ENCODE results near the gene PDRG1. TPM values are rescaled to one million over a fixed set of nuclear protein-coding genes. Genes with fewer than 3 reads are reported as not detected.

PDRG1 gene
- total RNA-seq, 1 donor from 2014 or later, result 16.3 TPM

DNA sequence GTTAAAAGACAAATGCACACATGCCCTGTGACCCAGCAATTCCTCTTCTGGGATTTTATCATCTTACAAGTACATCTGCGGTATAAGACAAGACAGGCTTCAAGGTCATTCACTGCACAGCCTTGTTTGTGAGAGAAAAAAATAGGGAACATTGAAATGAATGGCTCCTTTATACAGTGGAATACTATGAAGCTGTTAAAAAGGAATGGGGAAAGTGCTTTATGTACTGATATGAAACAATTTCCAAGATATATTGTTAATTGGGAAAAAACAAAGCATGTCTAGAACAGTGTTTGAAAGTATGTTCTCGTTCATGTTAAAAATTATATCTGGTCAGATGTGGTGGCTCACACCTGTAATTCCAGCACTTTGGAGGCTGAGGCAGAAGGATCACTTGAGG, 25.4 kb downstream of the PDRG1 start:
- TF ChIP-seq, protein P1, sequence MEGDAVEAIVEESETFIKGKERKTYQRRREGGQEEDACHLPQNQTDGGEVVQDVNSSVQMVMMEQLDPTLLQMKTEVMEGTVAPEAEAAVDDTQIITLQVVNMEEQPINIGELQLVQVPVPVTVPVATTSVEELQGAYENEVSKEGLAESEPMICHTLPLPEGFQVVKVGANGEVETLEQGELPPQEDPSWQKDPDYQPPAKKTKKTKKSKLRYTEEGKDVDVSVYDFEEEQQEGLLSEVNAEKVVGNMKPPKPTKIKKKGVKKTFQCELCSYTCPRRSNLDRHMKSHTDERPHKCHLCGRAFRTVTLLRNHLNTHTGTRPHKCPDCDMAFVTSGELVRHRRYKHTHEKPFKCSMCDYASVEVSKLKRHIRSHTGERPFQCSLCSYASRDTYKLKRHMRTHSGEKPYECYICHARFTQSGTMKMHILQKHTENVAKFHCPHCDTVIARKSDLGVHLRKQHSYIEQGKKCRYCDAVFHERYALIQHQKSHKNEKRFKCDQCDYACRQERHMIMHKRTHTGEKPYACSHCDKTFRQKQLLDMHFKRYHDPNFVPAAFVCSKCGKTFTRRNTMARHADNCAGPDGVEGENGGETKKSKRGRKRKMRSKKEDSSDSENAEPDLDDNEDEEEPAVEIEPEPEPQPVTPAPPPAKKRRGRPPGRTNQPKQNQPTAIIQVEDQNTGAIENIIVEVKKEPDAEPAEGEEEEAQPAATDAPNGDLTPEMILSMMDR (IDR thresholded peaks at IDR 0.05; ENCODE audit: unreplicated experiment), result no peak
- no peak overlapping the region for H3K4me3 Mint-ChIP-seq

DNA sequence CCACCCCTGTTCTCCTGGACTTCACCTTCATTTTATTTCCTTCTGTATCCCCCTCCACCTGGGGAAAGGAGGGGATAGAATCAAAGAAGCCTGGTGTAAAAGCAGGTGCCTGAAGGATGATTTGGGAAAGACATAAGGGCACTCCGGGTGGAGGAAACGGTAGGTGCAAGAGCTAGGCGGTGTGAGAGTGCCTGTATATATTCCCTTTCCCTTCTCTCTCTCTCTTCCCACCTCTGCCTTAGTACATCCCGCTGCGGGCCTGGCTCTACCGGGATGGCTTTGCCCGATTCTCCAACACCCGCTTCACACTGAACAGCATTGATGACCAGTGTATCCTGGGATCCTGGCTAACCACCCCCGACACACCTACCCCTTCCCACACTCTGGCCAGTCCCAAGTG, 26.2 kb downstream of the PDRG1 start:
- TF ChIP-seq, protein P1 (IDR thresholded peaks at IDR 0.05; ENCODE audit: unreplicated experiment), result no peak
- H3K27me3 Mint-ChIP-seq (ENCODE audit: low read depth), result peaks cover 41% of the 10 kb centered on the region
- no peak for DNase-seq (ENCODE audit: low spot score in 2 of 2, unreplicated experiment in 2 of 2)
- no peaks in the 10 kb centered on the region for H3K9me3 Mint-ChIP-seq
- no peaks in the 10 kb centered on the region for H3K36me3 Mint-ChIP-seq
- peaks cover 11% of the 10 kb centered on the region for H3K4me1 Mint-ChIP-seq
- no peak overlapping the region for H3K27ac Mint-ChIP-seq
- no peak overlapping the region for H3K4me3 Mint-ChIP-seq

More for the DNA sequence above, 25.4 kb downstream of the PDRG1 start:
- H3K27ac Mint-ChIP-seq, result no peak overlapping the region
- no peak for DNase-seq (ENCODE audit: low spot score in 2 of 2, unreplicated experiment in 2 of 2)
- H3K4me1 Mint-ChIP-seq, result peaks cover 11% of the 10 kb centered on the region
- H3K27me3 Mint-ChIP-seq (ENCODE audit: low read depth), result peaks cover 47% of the 10 kb centered on the region
- no peaks in the 10 kb centered on the region for H3K9me3 Mint-ChIP-seq
- no peaks in the 10 kb centered on the region for H3K36me3 Mint-ChIP-seq

DNA sequence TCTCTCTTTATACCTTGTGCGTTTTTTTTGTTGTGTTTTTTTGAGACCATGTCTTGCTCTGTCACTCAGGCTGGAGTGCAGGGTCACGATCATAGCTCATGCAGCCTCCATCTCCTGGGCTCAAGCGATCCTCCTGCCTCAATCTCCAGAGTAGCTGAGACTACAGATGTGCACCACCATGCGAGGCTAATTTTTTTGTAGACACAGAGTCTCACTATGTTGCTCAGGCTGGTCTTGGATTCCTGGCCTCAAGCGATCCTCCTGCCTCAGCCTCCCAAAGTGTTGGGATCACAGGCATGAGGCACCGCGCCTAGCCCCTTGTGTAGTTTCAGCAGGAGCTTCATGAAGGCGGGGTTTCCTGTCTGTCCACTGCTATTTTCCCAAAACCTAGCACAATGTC, 27.3 kb downstream of the PDRG1 start:
- H3K27ac Mint-ChIP-seq, result no peak overlapping the region
- H3K4me3 Mint-ChIP-seq, result no peak overlapping the region
- DNase-seq (ENCODE audit: low spot score in 2 of 2, unreplicated experiment in 2 of 2), result no peak
- H3K4me1 Mint-ChIP-seq, result peaks cover 17% of the 10 kb centered on the region
- H3K27me3 Mint-ChIP-seq (ENCODE audit: low read depth), result peaks cover 35% of the 10 kb centered on the region
- TF ChIP-seq, protein P1 (IDR thresholded peaks at IDR 0.05; ENCODE audit: unreplicated experiment), result no peak
- no peaks in the 10 kb centered on the region for H3K36me3 Mint-ChIP-seq
- no peaks in the 10 kb centered on the region for H3K9me3 Mint-ChIP-seq

DNA sequence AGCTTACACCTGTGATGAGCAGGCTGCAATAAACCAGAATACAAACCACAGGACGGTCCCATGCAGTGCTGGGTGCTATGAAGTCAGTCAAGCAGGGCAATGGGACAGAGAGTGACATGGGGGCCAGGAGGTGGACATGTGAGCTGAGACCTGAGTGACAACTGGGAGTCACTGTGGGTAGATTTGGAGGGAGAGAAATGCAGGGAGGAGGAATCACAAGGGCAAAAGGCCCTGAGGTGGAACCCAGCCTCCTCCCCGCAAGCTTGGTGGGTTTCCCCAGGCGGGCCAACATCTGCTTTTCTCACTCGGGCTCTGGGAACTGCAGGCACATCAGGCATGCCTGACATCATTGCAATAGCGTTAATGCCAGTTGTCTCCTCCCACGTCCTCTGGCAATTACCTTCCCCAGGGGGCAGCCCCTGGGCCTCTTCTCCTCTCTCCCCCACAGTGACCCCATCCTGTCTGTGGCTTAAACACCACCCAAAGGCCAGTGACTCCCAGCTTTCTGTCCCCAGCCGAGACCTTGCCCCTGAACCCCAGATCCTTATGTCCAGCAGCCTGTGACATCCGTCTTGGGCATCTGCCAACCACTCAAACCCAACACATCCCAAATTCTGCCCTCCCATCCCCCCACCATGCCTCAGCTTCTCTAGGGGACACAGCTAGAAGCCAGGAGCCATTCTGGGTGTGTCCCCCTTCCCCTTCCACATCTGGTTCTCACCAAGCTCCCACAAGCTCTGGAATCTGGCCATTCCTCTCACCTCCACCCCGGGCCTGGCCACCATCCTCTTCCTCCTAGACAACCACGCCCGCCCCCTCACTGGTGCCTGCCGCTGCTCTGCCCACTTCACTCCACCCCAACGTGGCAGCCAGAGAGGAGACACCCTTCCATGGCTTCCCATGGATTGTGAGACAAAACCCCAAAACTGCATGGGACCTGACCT, 28.2 kb downstream of the PDRG1 start:
- Mint-ChIP-seq H3K4me1 (peaks cover 26% of the 10 kb centered on the region), H3K27ac (no peak overlapping the region), H3K4me3 (no peak overlapping the region), H3K9me3 (no peaks in the 10 kb centered on the region), H3K27me3 (ENCODE audit: low read depth) (peaks cover 31% of the 10 kb centered on the region), H3K36me3 (no peaks in the 10 kb centered on the region)
- DNase-seq (ENCODE audit: low spot score in 2 of 2, unreplicated experiment in 2 of 2), result no peak
- TF ChIP-seq, protein P1 (IDR thresholded peaks at IDR 0.05; ENCODE audit: unreplicated experiment), result no peak

DNA sequence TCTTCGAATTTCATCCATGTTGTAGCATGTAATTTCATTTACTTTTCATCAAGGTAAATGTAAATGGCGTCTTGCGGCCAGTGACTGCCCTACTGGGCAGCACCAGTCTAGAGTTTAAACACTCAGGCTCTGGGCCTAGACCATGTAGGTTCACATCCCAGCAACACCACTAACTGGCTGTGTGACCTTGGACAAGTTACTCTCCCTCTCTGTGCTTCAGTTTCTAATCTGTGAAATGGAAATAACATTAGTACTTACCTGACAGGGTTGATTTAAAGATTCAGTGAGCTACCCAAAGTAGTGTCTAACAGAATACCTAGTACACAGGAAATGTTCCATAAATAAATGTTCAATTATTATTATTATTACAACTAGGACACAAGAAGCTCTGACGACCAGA, 29.3 kb downstream of the PDRG1 start:
- H3K4me3 Mint-ChIP-seq, result no peak overlapping the region
- H3K9me3 Mint-ChIP-seq, result no peaks in the 10 kb centered on the region
- peaks cover 36% of the 10 kb centered on the region for H3K4me1 Mint-ChIP-seq

More for the DNA sequence above, 29.3 kb downstream of the PDRG1 start:
- Mint-ChIP-seq H3K27me3 (ENCODE audit: low read depth) (peaks cover 27% of the 10 kb centered on the region), H3K36me3 (no peaks in the 10 kb centered on the region), H3K27ac (no peak overlapping the region)
- TF ChIP-seq, protein P1 (IDR thresholded peaks at IDR 0.05; ENCODE audit: unreplicated experiment), result no peak
- no peak for DNase-seq (ENCODE audit: low spot score in 2 of 2, unreplicated experiment in 2 of 2)

Data from mesothelial cell of epicardium (in vitro differentiated cells).